H9 (cell line): ENCODE data around the gene ETV6. TPM values are rescaled to one million over a fixed set of nuclear protein-coding genes. Genes with fewer than 3 reads are reported as not detected.

Source experiments
- DNase-seq: peaks from one replicate; pipeline ENCODE4 v3.0.0-alpha.2; 2017
- H2AFZ ChIP-seq: one replicate; pipeline ENCODE4 v1.6.1; 2013; ENCODE audit warnings: mild to moderate bottlenecking, low read length, control low read depth, moderate library complexity
- H2AK5ac ChIP-seq: 2 replicates; pipeline ENCODE4 v1.6.1; 2013; ENCODE audit warnings: low read length, control low read depth, mixed read lengths; ENCODE audit not compliant: insufficient read length
- H2BK120ac ChIP-seq: one replicate; pipeline ENCODE4 v1.6.1; 2013; ENCODE audit warnings: low read depth, mild to moderate bottlenecking, low read length, control low read depth, inconsistent platforms; ENCODE audit not compliant: poor library complexity, severe bottlenecking
- H2BK12ac ChIP-seq: 2 replicates; pipeline ENCODE4 v1.6.1; 2013; ENCODE audit warnings: low read length, control low read depth, mixed read lengths, low read depth; ENCODE audit not compliant: insufficient read length
- H2BK15ac ChIP-seq: 2 replicates; pipeline ENCODE4 v1.6.1; 2013; ENCODE audit warnings: low read depth, low read length, control low read depth
- H2BK20ac ChIP-seq: one replicate; pipeline ENCODE4 v1.6.1; 2013; ENCODE audit warnings: low read depth, mild to moderate bottlenecking, low read length, control low read depth, inconsistent platforms; ENCODE audit not compliant: poor library complexity, severe bottlenecking
- H2BK5ac ChIP-seq: 2 replicates; pipeline ENCODE4 v1.6.1; 2013; ENCODE audit warnings: low read length, control low read depth, mixed read lengths; ENCODE audit not compliant: insufficient read length
- H3K14ac ChIP-seq: 2 replicates; pipeline ENCODE4 v1.6.1; 2013; ENCODE audit warnings: low read length, control low read depth; ENCODE audit not compliant: insufficient read depth
- H3K18ac ChIP-seq: 2 replicates; pipeline ENCODE4 v1.6.1; 2013; ENCODE audit warnings: low read depth, mild to moderate bottlenecking, mixed read lengths, low read length, control low read depth; ENCODE audit not compliant: insufficient read length
- H3K23ac ChIP-seq: 2 replicates; pipeline ENCODE4 v1.6.1; 2013; ENCODE audit warnings: low read length, control low read depth, mixed read lengths, low read depth; ENCODE audit not compliant: insufficient read length
- H3K23me2 ChIP-seq: 2 replicates; pipeline ENCODE4 v1.6.1; 2013; ENCODE audit warnings: low read depth, mild to moderate bottlenecking, mixed read lengths, low read length, control low read depth; ENCODE audit not compliant: insufficient read length, poor library complexity, severe bottlenecking
- H3K27ac ChIP-seq: 2 replicates; pipeline ENCODE4 v1.5.1; 2013; ENCODE audit warnings: low read length, control low read depth, mixed read lengths, low read depth; ENCODE audit not compliant: insufficient read length
- H3K27me3 ChIP-seq: 2 replicates; pipeline ENCODE4 v1.6.1; 2013; ENCODE audit warnings: low read length, control low read depth, inconsistent platforms; ENCODE audit not compliant: insufficient read depth
- H3K4ac ChIP-seq: 2 replicates; pipeline ENCODE4 v1.6.1; 2013; ENCODE audit warnings: low read depth, mild to moderate bottlenecking, control low read depth, inconsistent platforms, low read length, moderate library complexity
- H3K4me1 ChIP-seq: 2 replicates; pipeline ENCODE4 v1.6.1; 2013; ENCODE audit warnings: low read length, control low read depth, inconsistent platforms; ENCODE audit not compliant: insufficient read depth
- H3K4me2 ChIP-seq: 2 replicates; pipeline ENCODE4 v1.6.1; 2013; ENCODE audit warnings: low read length, control low read depth, mixed read lengths; ENCODE audit not compliant: insufficient read length, insufficient read depth
- H3K56ac ChIP-seq: 2 replicates; pipeline ENCODE4 v1.6.1; 2013; ENCODE audit warnings: low read depth, mild to moderate bottlenecking, mixed read lengths, low read length, control low read depth; ENCODE audit not compliant: insufficient read length
- H3K79me1 ChIP-seq: 2 replicates; pipeline ENCODE4 v1.6.1; 2013; ENCODE audit warnings: low read depth, mild to moderate bottlenecking, moderate library complexity, low read length, control low read depth, inconsistent platforms; ENCODE audit not compliant: insufficient read depth, poor library complexity, severe bottlenecking
- H3K79me2 ChIP-seq: 2 replicates; pipeline ENCODE4 v1.6.1; 2013; ENCODE audit warnings: low read length, control low read depth, inconsistent platforms; ENCODE audit not compliant: insufficient read depth
- H3K9ac ChIP-seq: 2 replicates; pipeline ENCODE4 v1.6.1; 2013; ENCODE audit warnings: low read length, control low read depth, mixed read lengths; ENCODE audit not compliant: insufficient read length; ENCODE audit errors: extremely low read depth
- H3K9me3 ChIP-seq: one replicate; pipeline ENCODE4 v1.6.1; 2013; ENCODE audit warnings: low read depth, low read length, inconsistent platforms; ENCODE audit not compliant: control insufficient read depth
- H3T11ph ChIP-seq: one replicate; pipeline ENCODE4 v1.6.1; 2013; ENCODE audit warnings: mild to moderate bottlenecking, low read length, control low read depth, inconsistent platforms
- H4K20me1 ChIP-seq: one replicate; pipeline ENCODE4 v1.6.1; 2013; ENCODE audit not compliant: control insufficient read depth, insufficient read length, insufficient read depth
- H4K5ac ChIP-seq: 2 replicates; pipeline ENCODE4 v1.6.1; 2013; ENCODE audit warnings: low read depth, mild to moderate bottlenecking, mixed read lengths, low read length, control low read depth; ENCODE audit not compliant: insufficient read length
- H4K8ac ChIP-seq: replicated peaks from 2 replicates; pipeline ENCODE4 v1.6.1; 2013; ENCODE audit warnings: low read length, control low read depth, mixed read lengths, low read depth; ENCODE audit not compliant: insufficient read length
- H4K91ac ChIP-seq: 2 replicates; pipeline ENCODE4 v1.6.1; 2013; ENCODE audit warnings: low read depth, mild to moderate bottlenecking, moderate library complexity, mixed read lengths, low read length, control low read depth; ENCODE audit not compliant: insufficient read length
- H3K27ac Mint-ChIP-seq, 3 experiments: 2 replicates in 2 of 3; 3 replicates in 1 of 3; pipeline ENCODE4 v1.8.0; 2020 to 2021; ENCODE audit warnings: mixed read lengths in 3 of 3, mild to moderate bottlenecking in 1 of 3, moderate library complexity in 1 of 3
- H3K27me3 Mint-ChIP-seq: 2 replicates; pipeline ENCODE4 v1.8.0; 2021; ENCODE audit warnings: low read depth, mild to moderate bottlenecking, moderate library complexity, mixed read lengths
- H3K36me3 Mint-ChIP-seq, 3 experiments: 2 replicates in 2 of 3; 3 replicates in 1 of 3; pipeline ENCODE4 v1.8.0; 2020 to 2021; ENCODE audit warnings: low read depth in 3 of 3, mixed read lengths in 3 of 3; ENCODE audit not compliant: insufficient read depth in 1 of 3
- H3K4me1 Mint-ChIP-seq, 2 experiments: 2 replicates each; pipeline ENCODE4 v1.8.0; 2020; ENCODE audit warnings: mixed read lengths in 2 of 2
- H3K4me3 Mint-ChIP-seq, 2 experiments: 2 replicates in 1 of 2; 3 replicates in 1 of 2; pipeline ENCODE4 v1.8.0; 2020 to 2021; ENCODE audit warnings: mild to moderate bottlenecking in 2 of 2, mixed read lengths in 2 of 2, moderate library complexity in 1 of 2
- H3K9me3 Mint-ChIP-seq, 2 experiments: 2 replicates in 1 of 2; 3 replicates in 1 of 2; pipeline ENCODE4 v1.8.0; 2020; ENCODE audit warnings: mild to moderate bottlenecking in 2 of 2, mixed read lengths in 2 of 2, moderate library complexity in 1 of 2
- WGBS: extraction: QIAGEN DNeasy Blood & Tissue Kit; methylation state at CpG from one replicate; pipeline ENCODE4 v1.1.7; 2013; ENCODE audit warnings: missing lambda C conversion rate, low lambda C conversion rate, mixed read lengths; ENCODE audit not compliant: insufficient read length; ENCODE audit errors: extremely low coverage; 5-methylcytosine and 5-hydroxymethylcytosine counted together
- total RNA-seq: library from RNA; stranded (reverse); gene quantifications from 2 replicates; pipeline ENCODE4 v1.2.1, GENCODE V29; 2021
- TF ChIP-seq, protein P1 (sequence below): fragments of 200-600 bp; sonication (generic); conservative IDR thresholded peaks from 3 replicates; pipeline ENCODE4 v1.8.0; 2021; ENCODE audit warnings: antibody characterized with exemption, mild to moderate bottlenecking

The ETV6 gene
- total RNA-seq, 1 experiment from 2014 or later = 28.7 TPM

DNA sequence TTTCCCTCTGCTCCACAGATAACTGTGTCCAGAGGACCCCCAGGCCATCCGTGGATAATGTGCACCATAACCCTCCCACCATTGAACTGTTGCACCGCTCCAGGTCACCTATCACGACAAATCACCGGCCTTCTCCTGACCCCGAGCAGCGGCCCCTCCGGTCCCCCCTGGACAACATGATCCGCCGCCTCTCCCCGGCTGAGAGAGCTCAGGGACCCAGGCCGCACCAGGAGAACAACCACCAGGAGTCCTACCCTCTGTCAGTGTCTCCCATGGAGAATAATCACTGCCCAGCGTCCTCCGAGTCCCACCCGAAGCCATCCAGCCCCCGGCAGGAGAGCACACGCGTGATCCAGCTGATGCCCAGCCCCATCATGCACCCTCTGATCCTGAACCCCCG is 219.9 kb downstream of the ETV6 start:
- Mint-ChIP-seq H3K4me1 (no peaks in the 10 kb centered on the region), H3K27ac (peak overlapping the region in 1 of 3 experiments; percentile 84; a peak in 1 of 7 replicates), H3K36me3 (peaks cover 27 to 51% (median 49%) of the 10 kb centered on the region in 3 experiments), H3K9me3 (peaks cover 13 to 20% of the 10 kb centered on the region in 2 experiments), H3K27me3 (no peaks in the 10 kb centered on the region), H3K4me3 (no peak overlapping the region)
- H2BK120ac ChIP-seq = no peak overlapping the region
- DNase-seq = no peak
- H3K27me3 ChIP-seq = no peaks in the 10 kb centered on the region
- no peak overlapping the region for H3K14ac ChIP-seq
- no peaks in the 10 kb centered on the region for H3K23me2 ChIP-seq
- H3K9ac ChIP-seq = no peak overlapping the region
- H3K4ac ChIP-seq = no peak overlapping the region
- TF ChIP-seq, protein P1, sequence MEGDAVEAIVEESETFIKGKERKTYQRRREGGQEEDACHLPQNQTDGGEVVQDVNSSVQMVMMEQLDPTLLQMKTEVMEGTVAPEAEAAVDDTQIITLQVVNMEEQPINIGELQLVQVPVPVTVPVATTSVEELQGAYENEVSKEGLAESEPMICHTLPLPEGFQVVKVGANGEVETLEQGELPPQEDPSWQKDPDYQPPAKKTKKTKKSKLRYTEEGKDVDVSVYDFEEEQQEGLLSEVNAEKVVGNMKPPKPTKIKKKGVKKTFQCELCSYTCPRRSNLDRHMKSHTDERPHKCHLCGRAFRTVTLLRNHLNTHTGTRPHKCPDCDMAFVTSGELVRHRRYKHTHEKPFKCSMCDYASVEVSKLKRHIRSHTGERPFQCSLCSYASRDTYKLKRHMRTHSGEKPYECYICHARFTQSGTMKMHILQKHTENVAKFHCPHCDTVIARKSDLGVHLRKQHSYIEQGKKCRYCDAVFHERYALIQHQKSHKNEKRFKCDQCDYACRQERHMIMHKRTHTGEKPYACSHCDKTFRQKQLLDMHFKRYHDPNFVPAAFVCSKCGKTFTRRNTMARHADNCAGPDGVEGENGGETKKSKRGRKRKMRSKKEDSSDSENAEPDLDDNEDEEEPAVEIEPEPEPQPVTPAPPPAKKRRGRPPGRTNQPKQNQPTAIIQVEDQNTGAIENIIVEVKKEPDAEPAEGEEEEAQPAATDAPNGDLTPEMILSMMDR = no peak
- no peak overlapping the region for H4K5ac ChIP-seq
- no peak overlapping the region for H2BK20ac ChIP-seq
- no peak overlapping the region for H4K91ac ChIP-seq
- H3K18ac ChIP-seq = no peak overlapping the region
- no peaks in the 10 kb centered on the region for H3K9me3 ChIP-seq
- H3K27ac ChIP-seq = no peak overlapping the region
- no CpG with 5 or more reads among the region's 18 CpGs for WGBS
- H4K20me1 ChIP-seq = no peaks in the 10 kb centered on the region
- H3K79me2 ChIP-seq = no peaks in the 10 kb centered on the region
- no peak overlapping the region for H2AFZ ChIP-seq
- H2BK12ac ChIP-seq = no peak overlapping the region
- no peaks in the 10 kb centered on the region for H3K79me1 ChIP-seq
- H3K4me1 ChIP-seq = no peaks in the 10 kb centered on the region; the same call in 1 of the 2 replicates
- H2AK5ac ChIP-seq = no peak overlapping the region
- H2BK5ac ChIP-seq = no peak overlapping the region
- H3T11ph ChIP-seq = no peak overlapping the region
- H3K23ac ChIP-seq = no peak overlapping the region
- no peak overlapping the region for H3K56ac ChIP-seq
- H4K8ac ChIP-seq = no peak overlapping the region
- no peak overlapping the region for H2BK15ac ChIP-seq
- H3K4me2 ChIP-seq = no peak overlapping the region
